GM12878 (cell line): ENCODE data around the gene ELL. TPM values are rescaled to one million over a fixed set of nuclear protein-coding genes. Genes with fewer than 3 reads are reported as not detected.

Experiments
- BHLHE40 ChIP-seq, 2 experiments: fragments of 450-650 bp in 1 of 2; IDR thresholded peaks; 2 replicates each; pipeline ENCODE4 v1.6.1; 2011 to 2017; ENCODE audit warnings: low read depth in 2 of 2, borderline replicate concordance in 1 of 2, improper control_type of control experiment in 1 of 2, low read length in 1 of 2, mild to moderate bottlenecking in 1 of 2
- CHD1 ChIP-seq: IDR thresholded peaks from 2 replicates; pipeline ENCODE4 v1.6.1; 2012; ENCODE audit warnings: low read depth, low read length, improper control_type of control experiment
- ETV6 ChIP-seq, 2 experiments: fragments of 450-650 bp in 1 of 2; IDR thresholded peaks in 1 of 2; conservative IDR thresholded peaks in 1 of 2; 2 replicates each; pipeline ENCODE4 v1.6.1; 2014; ENCODE audit warnings: antibody characterized with exemption in 1 of 2, borderline replicate concordance in 1 of 2, low read depth in 1 of 2, mild to moderate bottlenecking in 1 of 2, moderate library complexity in 1 of 2
- FOS ChIP-seq: IDR thresholded peaks from 3 replicates; pipeline ENCODE4 v1.6.1; 2011; ENCODE audit warnings: borderline replicate concordance; ENCODE audit not compliant: insufficient read length; ENCODE audit errors: extremely low read depth
- POLR2AphosphoS2 ChIP-seq: IDR thresholded peaks from 2 replicates; pipeline ENCODE4 v1.6.1; 2011; ENCODE audit warnings: low read depth, mild to moderate bottlenecking, low read length, improper control_type of control experiment, moderate library complexity
- RAD51 ChIP-seq: fragments of 450-650 bp; IDR thresholded peaks from 2 replicates; pipeline ENCODE4 v1.6.1; 2016; ENCODE audit warnings: moderate library complexity, mild to moderate bottlenecking, inconsistent platforms
- SMC3 ChIP-seq: IDR thresholded peaks from 2 replicates; pipeline ENCODE4 v1.6.1; 2011; ENCODE audit warnings: low read length, improper control_type of control experiment, borderline replicate concordance
- TCF12 ChIP-seq: IDR thresholded peaks from 2 replicates; pipeline ENCODE4 v1.6.1; 2011; ENCODE audit warnings: low read depth, mild to moderate bottlenecking, low read length
- TCF3 ChIP-seq: IDR thresholded peaks from 2 replicates; pipeline ENCODE4 v1.6.1; 2012; ENCODE audit warnings: low read depth, mild to moderate bottlenecking, low read length, borderline replicate concordance; ENCODE audit not compliant: insufficient read depth
- YY1 ChIP-seq: IDR thresholded peaks from 2 replicates; pipeline ENCODE4 v1.6.1; 2011; ENCODE audit warnings: low read depth, mild to moderate bottlenecking, low read length
- ZBED1 ChIP-seq: IDR thresholded peaks from 2 replicates; pipeline ENCODE4 v1.6.1; 2016; ENCODE audit warnings: borderline replicate concordance
- polyA plus RNA-seq, 11 experiments: library from polyadenylated mRNA; depleted of rRNA in 4 of 11; unstranded in 6 of 11; stranded (reverse) in 5 of 11; fragments of >200 nt; fragmentation: Nextera tagmentation in 4 of 11; fragmentation: Illumina TruSeq in 1 of 11; extraction: Ambion mirVana in 4 of 11; extraction: Trizol in 1 of 11; gene quantifications; 1 replicate in 1 of 11; 2 replicates in 10 of 11; pipeline versions ENCODE4 v1.2.1 to v1.2.3, GENCODE V29; 2011 to 2016; ENCODE audit warnings: inconsistent platforms in 2 of 11, missing spikeins in 2 of 11, low read depth in 1 of 11
- total RNA-seq, 4 experiments: library from RNA; depleted of rRNA in 3 of 4; stranded (reverse); fragments of >200 nt in 3 of 4; fragmentation: Illumina TruSeq in 1 of 4; extraction: Trizol in 1 of 4; gene quantifications; 2 replicates each; pipeline versions ENCODE4 v1.2.1 to v1.2.3, GENCODE V29; 2013 to 2021
- TF ChIP-seq, protein P1 (sequence below): fragments of 450-650 bp; formaldehyde crosslinking; IDR thresholded peaks from 2 replicates; pipeline ENCODE4 v1.4.0; 2020; ENCODE audit warnings: mild to moderate bottlenecking, moderate library complexity
- TF ChIP-seq, protein P2 (sequence below): fragments of 450-650 bp; formaldehyde crosslinking; IDR thresholded peaks from 2 replicates; pipeline ENCODE4 v1.5.0; 2022; ENCODE audit warnings: mild to moderate bottlenecking, missing genetic modification characterization

ELL gene
- total and polyA plus RNA-seq, 10 of the 15 experiments (the other 5 are each of a cell fraction or from before 2014, with no cell fraction given): 0.91 to 25.0 (median 9.1) TPM

- TF ChIP-seq, protein P1, sequence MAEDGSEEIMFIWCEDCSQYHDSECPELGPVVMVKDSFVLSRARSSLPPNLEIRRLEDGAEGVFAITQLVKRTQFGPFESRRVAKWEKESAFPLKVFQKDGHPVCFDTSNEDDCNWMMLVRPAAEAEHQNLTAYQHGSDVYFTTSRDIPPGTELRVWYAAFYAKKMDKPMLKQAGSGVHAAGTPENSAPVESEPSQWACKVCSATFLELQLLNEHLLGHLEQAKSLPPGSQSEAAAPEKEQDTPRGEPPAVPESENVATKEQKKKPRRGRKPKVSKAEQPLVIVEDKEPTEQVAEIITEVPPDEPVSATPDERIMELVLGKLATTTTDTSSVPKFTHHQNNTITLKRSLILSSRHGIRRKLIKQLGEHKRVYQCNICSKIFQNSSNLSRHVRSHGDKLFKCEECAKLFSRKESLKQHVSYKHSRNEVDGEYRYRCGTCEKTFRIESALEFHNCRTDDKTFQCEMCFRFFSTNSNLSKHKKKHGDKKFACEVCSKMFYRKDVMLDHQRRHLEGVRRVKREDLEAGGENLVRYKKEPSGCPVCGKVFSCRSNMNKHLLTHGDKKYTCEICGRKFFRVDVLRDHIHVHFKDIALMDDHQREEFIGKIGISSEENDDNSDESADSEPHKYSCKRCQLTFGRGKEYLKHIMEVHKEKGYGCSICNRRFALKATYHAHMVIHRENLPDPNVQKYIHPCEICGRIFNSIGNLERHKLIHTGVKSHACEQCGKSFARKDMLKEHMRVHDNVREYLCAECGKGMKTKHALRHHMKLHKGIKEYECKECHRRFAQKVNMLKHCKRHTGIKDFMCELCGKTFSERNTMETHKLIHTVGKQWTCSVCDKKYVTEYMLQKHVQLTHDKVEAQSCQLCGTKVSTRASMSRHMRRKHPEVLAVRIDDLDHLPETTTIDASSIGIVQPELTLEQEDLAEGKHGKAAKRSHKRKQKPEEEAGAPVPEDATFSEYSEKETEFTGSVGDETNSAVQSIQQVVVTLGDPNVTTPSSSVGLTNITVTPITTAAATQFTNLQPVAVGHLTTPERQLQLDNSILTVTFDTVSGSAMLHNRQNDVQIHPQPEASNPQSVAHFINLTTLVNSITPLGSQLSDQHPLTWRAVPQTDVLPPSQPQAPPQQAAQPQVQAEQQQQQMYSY (CRISPR knock-in tag): no peak
- TF ChIP-seq RAD51 (no peak), FOS (no peak), BHLHE40 (IDR thresholded peaks at IDR 0.05; ENCODE audit: borderline replicate concordance in 1 of 2, low read depth in 2 of 2, low read length in 1 of 2) (peak in 1 of 2 experiments; percentile 26; a peak in 1 of 4 replicates), SMC3 (peak; percentile 89), ZBED1 (no peak), YY1 (peak; percentile 57), POLR2AphosphoS2 (no peak), TCF12 (peak; percentile 75; the same call in 1 of the 2 replicates), ETV6 (conservative IDR thresholded peaks at IDR 0.05 in 1 of 2, IDR thresholded peaks at IDR 0.05 in 1 of 2; ENCODE audit: borderline replicate concordance in 1 of 2, low read depth in 1 of 2) (no peak), CHD1 (0 out of 2 replicates have a peak, but pooled peaks have one; percentile 52), TCF3 (peak; percentile 65; the same call in 1 of the 2 replicates)
- TF ChIP-seq, protein P2, sequence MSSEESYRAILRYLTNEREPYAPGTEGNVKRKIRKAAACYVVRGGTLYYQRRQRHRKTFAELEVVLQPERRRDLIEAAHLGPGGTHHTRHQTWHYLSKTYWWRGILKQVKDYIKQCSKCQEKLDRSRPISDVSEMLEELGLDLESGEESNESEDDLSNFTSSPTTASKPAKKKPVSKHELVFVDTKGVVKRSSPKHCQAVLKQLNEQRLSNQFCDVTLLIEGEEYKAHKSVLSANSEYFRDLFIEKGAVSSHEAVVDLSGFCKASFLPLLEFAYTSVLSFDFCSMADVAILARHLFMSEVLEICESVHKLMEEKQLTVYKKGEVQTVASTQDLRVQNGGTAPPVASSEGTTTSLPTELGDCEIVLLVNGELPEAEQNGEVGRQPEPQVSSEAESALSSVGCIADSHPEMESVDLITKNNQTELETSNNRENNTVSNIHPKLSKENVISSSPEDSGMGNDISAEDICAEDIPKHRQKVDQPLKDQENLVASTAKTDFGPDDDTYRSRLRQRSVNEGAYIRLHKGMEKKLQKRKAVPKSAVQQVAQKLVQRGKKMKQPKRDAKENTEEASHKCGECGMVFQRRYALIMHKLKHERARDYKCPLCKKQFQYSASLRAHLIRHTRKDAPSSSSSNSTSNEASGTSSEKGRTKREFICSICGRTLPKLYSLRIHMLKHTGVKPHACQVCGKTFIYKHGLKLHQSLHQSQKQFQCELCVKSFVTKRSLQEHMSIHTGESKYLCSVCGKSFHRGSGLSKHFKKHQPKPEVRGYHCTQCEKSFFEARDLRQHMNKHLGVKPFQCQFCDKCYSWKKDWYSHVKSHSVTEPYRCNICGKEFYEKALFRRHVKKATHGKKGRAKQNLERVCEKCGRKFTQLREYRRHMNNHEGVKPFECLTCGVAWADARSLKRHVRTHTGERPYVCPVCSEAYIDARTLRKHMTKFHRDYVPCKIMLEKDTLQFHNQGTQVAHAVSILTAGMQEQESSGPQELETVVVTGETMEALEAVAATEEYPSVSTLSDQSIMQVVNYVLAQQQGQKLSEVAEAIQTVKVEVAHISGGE (CRISPR knock-in tag): no peak
- TF ChIP-seq, all 136 proteins: peak for 12
Observed at GRCh38 chr19:18450931-18451836, 70.7 kb downstream of the ELL start (continued).
